ENCODE results near the gene RASGRF1.
A peak's percentile ranks its signal among the peaks of the same experiment; 100 is the strongest.
"Not testable (repeated sequence)": the region's sequence is repeated elsewhere in the genome, so short reads cannot be mapped to it uniquely, and the experiment has no call there.

The RASGRF1 gene

GRCh38 chr15:79008659-79009058 is 81.9 kb downstream of the RASGRF1 start:
- DNase-seq (ENCODE audit: low read depth) = no peak

GRCh38 chr15:79007066-79007465 is 83.5 kb downstream of the RASGRF1 start:
- DNase-seq (ENCODE audit: low read depth) = peak; percentile 40

- no peak for DNase-seq (ENCODE audit: low read depth)
Observed at GRCh38 chr15:79006071-79006470, 84.5 kb downstream of the RASGRF1 start.

- no peak for DNase-seq (ENCODE audit: low read depth)
Observed at GRCh38 chr15:79004336-79004735, 86.2 kb downstream of the RASGRF1 start.

- no peak for DNase-seq (ENCODE audit: low read depth)
Observed at GRCh38 chr15:79003896-79004295, 86.7 kb downstream of the RASGRF1 start.

- DNase-seq (ENCODE audit: low read depth) = no peak
Observed at GRCh38 chr15:79003301-79003700, 87.3 kb downstream of the RASGRF1 start.

GRCh38 chr15:79002581-79002980 is 88.0 kb downstream of the RASGRF1 start:
- no peak for DNase-seq (ENCODE audit: low read depth)

- no peak for DNase-seq (ENCODE audit: low read depth)
Observed at GRCh38 chr15:78999636-79000035, 90.9 kb downstream of the RASGRF1 start.

GRCh38 chr15:78998526-78998925 is 92.1 kb downstream of the RASGRF1 start:
- DNase-seq (ENCODE audit: low read depth) = no peak

GRCh38 chr15:78997981-78998499 is 92.5 kb downstream of the RASGRF1 start:
- DNase-seq (ENCODE audit: low read depth) = no peak

GRCh38 chr15:78996894-78997275 is 93.7 kb downstream of the RASGRF1 start:
- DNase-seq (ENCODE audit: low read depth) = no peak

GRCh38 chr15:78995921-78996893 is 94.4 kb downstream of the RASGRF1 start:
- DNase-seq (ENCODE audit: low read depth) = no peak

- DNase-seq (ENCODE audit: low read depth) = not testable (repeated sequence)
Observed at GRCh38 chr15:78995161-78995560, 95.4 kb downstream of the RASGRF1 start.

- DNase-seq (ENCODE audit: low read depth) = no peak
Observed at GRCh38 chr15:78993931-78994530, 96.5 kb downstream of the RASGRF1 start.

- DNase-seq (ENCODE audit: low read depth) = no peak
Observed at GRCh38 chr15:78993257-78993930, 97.2 kb downstream of the RASGRF1 start.

GRCh38 chr15:78992416-78993256 is 97.9 kb downstream of the RASGRF1 start:
- no peak for DNase-seq (ENCODE audit: low read depth)

GRCh38 chr15:78991879-78992278 is 98.7 kb downstream of the RASGRF1 start:
- no peak for DNase-seq (ENCODE audit: low read depth)

- no peak for DNase-seq (ENCODE audit: low read depth)
Observed at GRCh38 chr15:78991476-78991875, 99.1 kb downstream of the RASGRF1 start.

- DNase-seq (ENCODE audit: low read depth) = no peak
Observed at GRCh38 chr15:78990278-78990677, 100.3 kb downstream of the RASGRF1 start.

GRCh38 chr15:78989701-78990240 is 100.8 kb downstream of the RASGRF1 start:
- no peak for DNase-seq (ENCODE audit: low read depth)

- DNase-seq (ENCODE audit: low read depth) = peak; percentile 98
Observed at GRCh38 chr15:78988361-78988911, 102.1 kb downstream of the RASGRF1 start.
